Kidney epithelial cell (primary cell): Measurements from ENCODE around the gene ZHX3. TPM values are rescaled to one million over a fixed set of nuclear protein-coding genes. Genes with fewer than 3 reads are reported as not detected.

Experiments
- DNase-seq: peaks from one replicate; pipeline ENCODE4 v3.0.0-alpha.2; 2010; ENCODE audit warnings: low read depth
- H3K27me3 ChIP-seq: 2 replicates; pipeline ENCODE4 v1.6.0; 2011; ENCODE audit warnings: low read length; ENCODE audit not compliant: control insufficient read depth, insufficient read depth
- H3K36me3 ChIP-seq: 2 replicates; pipeline ENCODE4 v1.5.1; 2011; ENCODE audit warnings: low read length; ENCODE audit not compliant: control insufficient read depth, insufficient read depth
- H3K4me3 ChIP-seq: 2 replicates; pipeline ENCODE4 v1.5.1; 2011; ENCODE audit warnings: low read depth, mild to moderate bottlenecking, control low read depth, low read length
- total RNA-seq: library from RNA; depleted of rRNA; stranded (reverse); fragments of >200 nt; gene quantifications from 2 replicates; pipeline ENCODE4 v1.2.3, GENCODE V29; 2015
- TF ChIP-seq, protein P1 (sequence below): IDR thresholded peaks from 2 replicates; pipeline ENCODE4 v1.5.1; 2011; ENCODE audit warnings: mild to moderate bottlenecking, moderate library complexity, low read length, control low read depth, inconsistent platforms; ENCODE audit not compliant: insufficient read depth, poor library complexity, severe bottlenecking

Gene ZHX3
- total RNA-seq, 1 donor from 2014 or later: 7.6 TPM

- TF ChIP-seq, protein P1, sequence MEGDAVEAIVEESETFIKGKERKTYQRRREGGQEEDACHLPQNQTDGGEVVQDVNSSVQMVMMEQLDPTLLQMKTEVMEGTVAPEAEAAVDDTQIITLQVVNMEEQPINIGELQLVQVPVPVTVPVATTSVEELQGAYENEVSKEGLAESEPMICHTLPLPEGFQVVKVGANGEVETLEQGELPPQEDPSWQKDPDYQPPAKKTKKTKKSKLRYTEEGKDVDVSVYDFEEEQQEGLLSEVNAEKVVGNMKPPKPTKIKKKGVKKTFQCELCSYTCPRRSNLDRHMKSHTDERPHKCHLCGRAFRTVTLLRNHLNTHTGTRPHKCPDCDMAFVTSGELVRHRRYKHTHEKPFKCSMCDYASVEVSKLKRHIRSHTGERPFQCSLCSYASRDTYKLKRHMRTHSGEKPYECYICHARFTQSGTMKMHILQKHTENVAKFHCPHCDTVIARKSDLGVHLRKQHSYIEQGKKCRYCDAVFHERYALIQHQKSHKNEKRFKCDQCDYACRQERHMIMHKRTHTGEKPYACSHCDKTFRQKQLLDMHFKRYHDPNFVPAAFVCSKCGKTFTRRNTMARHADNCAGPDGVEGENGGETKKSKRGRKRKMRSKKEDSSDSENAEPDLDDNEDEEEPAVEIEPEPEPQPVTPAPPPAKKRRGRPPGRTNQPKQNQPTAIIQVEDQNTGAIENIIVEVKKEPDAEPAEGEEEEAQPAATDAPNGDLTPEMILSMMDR: no peak
- H3K27me3 ChIP-seq: no peaks in the 10 kb centered on the region
- H3K4me3 ChIP-seq: no peak overlapping the region
- no peak for DNase-seq
- H3K36me3 ChIP-seq: no peaks in the 10 kb centered on the region
Measured at GRCh38 chr20:41336711-41337492, 19.4 kb upstream of the ZHX3 start.

GRCh38 chr20:41335591-41335990 lies 18.1 kb upstream of the ZHX3 start:
- H3K4me3 ChIP-seq: no peak overlapping the region
- H3K36me3 ChIP-seq: no peaks in the 10 kb centered on the region
- no peak for DNase-seq
- TF ChIP-seq, protein P1: no peak
- no peaks in the 10 kb centered on the region for H3K27me3 ChIP-seq

DNA sequence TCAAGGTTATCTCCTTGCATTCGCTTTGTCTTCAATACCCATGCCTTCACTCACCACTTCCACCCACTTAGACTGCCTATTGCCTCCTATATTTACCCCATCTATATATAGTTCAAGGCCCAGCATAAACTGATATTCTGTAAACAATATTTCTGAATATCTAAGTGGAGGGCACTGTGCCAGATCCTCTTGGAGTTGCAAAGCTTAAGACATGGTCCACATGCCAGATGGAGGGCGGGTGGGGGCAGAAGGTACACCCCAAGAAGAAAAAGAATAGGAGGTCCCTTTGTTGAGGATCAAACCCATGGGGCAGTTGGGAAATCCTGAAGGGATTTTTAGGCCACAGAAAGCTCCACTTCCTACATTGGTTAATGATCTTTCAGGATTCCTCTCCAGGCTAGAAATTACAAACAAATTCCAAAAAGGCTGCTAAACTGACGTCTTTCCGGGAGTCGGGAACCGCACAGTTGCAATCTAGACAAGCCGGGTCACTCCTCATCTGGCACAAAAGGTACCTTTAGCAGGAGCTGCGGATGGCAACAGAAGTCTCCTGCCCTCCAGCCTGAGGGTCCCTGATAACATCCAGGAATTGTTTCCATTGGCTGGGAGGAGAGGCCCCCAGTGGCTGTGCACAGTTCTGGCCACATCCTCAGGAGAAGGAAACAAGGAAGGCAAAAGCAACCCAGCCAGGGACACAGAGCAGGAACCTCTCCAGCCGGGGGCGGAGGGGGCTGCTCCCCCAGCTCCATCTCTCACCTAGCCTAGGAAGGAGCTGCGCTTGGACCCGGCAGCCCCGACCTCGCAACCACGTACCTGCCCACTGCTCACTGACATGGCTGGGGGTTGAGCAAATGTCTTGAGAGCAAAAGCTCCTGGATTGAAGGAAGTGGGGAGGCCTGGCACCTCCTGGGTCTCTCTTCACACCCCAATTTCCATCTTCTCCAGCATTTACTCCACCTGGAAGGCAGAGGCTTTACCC lies 17.2 kb upstream of the ZHX3 start:
- no peaks in the 10 kb centered on the region for H3K27me3 ChIP-seq
- H3K4me3 ChIP-seq: no peak overlapping the region
- H3K36me3 ChIP-seq: no peaks in the 10 kb centered on the region
- DNase-seq: no peak
- TF ChIP-seq, protein P1: no peak

GRCh38 chr20:41334036-41334435 lies 16.5 kb upstream of the ZHX3 start:
- H3K36me3 ChIP-seq: no peaks in the 10 kb centered on the region
- no peak for DNase-seq

GRCh38 chr20:41331731-41332130 lies 14.2 kb upstream of the ZHX3 start:
- no peak for DNase-seq
- no peaks in the 10 kb centered on the region for H3K36me3 ChIP-seq
- TF ChIP-seq, protein P1: no peak
- H3K4me3 ChIP-seq: no peak overlapping the region
- H3K27me3 ChIP-seq: no peaks in the 10 kb centered on the region

More at GRCh38 chr20:41334036-41334435, 16.5 kb upstream of the ZHX3 start:
- H3K27me3 ChIP-seq: no peaks in the 10 kb centered on the region
- H3K4me3 ChIP-seq: no peak overlapping the region
- TF ChIP-seq, protein P1: no peak
